Activated CD4-positive, alpha-beta T cell treated with anti-CD3 and anti-CD28 coated beads, Interleukin-2, amount 50 U/mL, for 1 hour (primary cell): ENCODE data around the gene ARFGAP1.
"Not testable (repeated sequence)": the region's sequence is repeated elsewhere in the genome, so short reads cannot be mapped to it uniquely, and the experiment has no call there.

Source experiments
- DNase-seq: peaks from one replicate; pipeline ENCODE4 v3.0.0-alpha.2; 2020

The ARFGAP1 gene

DNA sequence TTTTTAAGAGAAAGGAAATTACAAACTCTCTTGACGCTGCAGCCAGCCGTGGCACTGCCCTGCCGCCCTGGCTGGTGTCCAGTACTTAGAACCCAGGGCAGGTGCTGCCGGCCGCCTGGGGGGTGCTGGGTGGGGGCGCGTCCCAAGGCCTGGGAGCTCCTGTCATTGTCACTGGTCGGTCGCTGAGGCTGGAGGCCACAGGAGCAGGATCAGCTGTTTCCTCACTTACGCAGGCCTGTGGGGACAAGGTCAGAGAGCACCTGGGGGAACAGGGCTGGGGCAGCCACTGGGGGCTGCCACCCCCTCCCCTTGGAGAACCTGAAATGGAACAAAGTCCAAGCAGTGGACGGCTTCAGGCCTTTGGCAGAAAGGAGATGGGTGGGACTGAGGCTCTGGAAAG is 31.3 kb upstream of the ARFGAP1 start:
- DNase-seq, result no peak

DNA sequence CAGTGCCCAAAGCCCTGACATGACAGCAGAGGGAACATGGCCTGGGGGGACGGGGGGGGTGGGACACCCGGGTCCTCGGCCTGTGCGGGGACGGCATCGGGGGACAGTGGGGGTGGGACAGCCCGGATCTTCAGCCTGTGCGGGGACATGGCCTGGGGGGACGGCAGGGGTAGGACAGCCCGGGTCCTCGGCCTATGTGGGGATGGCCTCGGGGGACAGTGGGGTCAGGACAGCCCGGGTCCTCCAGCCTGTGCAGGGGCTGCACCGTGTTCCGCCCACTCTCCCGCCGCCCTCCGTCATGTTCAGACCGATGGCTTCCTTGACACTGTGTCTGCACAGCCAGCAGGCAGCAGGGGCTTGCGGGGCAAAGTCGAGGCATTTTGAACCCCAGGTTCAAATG is 29.9 kb upstream of the ARFGAP1 start:
- DNase-seq, result no peak

DNA sequence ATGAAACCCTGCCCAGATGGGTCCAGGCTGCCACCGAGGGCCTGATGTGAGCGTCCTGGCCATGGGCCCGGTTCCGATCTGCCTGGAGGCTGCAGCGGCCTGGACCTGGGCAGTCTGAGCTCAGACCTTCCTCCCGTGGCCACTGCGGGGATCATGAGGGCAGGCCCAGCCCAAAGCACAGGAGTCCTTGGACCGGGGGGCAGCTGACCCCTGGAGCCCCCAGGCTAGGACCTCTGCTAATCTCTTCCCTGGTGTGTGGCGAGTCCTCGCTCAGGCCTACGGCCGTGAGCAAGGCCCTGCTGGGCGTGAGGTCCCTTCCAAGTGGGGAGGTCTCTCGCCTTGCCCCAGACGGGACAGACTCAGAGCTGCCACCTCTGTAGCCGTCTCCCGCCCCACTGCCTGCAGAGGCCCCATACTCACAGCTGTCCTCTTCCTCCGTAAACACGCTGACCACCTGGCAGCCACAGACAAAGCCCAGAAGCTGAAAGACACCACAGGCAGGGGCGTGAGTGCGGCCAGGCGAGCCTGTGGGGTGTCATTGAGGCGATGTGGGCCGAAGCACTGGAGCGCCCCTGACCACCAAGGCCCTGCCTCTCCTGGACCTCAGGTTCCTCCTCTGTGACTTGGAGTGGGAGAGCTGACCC is 28.9 kb upstream of the ARFGAP1 start:
- DNase-seq, result no peak

DNA sequence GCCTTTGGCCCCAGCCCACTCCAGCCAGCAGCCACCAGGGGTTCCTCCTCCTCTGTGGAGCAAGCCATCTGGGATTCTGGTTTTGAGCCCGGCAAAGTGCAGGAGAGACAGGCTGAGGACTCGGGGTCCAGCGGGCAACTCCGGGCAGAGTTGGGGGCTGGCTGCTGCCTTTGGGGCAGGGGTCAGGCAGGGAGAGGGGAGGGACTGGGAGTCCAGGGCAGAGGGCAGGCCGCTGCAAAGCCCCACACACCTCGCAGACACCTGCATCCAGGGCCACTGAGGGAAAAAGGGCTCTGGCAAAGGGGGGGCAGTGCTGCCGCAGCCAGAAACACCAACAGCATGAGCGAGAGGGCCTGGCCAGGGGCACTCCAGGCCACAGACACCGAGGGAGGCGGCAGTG is 28.1 kb upstream of the ARFGAP1 start:
- DNase-seq, result no peak

DNA sequence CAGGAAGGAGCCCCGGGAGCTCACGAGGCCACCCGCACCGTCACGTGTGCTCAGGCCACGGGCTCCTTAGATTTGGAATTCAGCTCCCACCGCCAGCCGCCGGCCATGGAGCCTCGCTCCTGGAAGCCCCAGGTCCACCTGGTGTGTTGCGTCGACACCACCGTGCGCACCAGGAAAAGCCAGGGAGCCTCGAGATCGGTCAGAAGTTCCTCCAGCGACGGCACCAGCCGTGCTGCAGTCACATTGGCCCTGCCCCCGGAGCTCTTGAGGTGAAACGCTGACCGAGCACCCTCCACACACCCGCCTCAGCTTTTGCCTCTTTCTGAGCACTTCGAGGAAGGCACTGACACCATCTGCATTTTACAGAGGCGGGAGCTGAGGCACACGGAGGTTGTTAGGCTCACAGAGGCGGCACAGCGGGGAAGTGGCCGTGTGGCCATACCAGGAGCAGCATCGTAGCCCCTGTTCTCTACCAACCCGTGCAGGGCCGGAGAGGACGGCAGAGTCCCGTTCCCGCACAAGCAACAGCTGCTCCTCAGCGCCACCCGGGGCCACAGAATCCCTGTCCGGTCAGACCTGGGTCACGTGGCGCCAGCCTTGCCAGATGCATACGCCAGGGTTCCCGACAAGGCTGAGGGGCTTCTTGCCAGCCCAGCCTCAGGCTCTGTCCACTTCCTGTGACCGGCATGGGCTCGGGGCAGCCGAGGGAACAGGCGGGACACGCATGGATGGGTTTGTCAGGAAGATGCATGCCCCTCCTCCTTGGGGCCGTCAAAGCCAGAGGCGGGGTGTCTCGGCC is 25.9 kb upstream of the ARFGAP1 start:
- no peak for DNase-seq

DNA sequence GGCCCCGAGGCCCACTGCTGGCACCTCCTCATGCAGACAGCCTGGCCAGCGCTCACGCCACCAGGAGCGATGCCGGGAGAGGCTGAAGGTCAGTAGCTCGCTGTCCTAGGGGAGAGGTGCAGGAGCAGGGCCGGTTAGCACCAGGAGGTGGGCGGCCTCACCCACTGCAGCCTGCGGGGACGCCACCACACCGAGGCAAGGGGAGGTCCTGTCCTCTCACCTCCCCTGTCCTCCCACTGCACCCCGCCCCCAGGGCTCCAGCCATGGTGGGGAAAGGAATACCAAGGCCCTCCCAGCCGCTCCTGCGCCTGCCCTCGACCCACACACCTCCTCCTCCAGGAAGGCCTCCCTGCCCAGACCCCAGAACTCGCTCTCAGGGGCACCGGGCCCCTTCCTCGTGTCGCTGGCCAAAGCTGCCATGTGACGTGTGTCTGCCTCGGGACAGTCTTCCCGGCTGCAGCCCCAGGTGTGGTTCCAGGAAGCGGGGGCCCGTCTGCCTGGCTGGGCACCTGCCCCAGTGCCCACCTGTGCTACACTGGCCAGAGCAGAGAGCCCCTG is 24.9 kb upstream of the ARFGAP1 start:
- no peak for DNase-seq

DNA sequence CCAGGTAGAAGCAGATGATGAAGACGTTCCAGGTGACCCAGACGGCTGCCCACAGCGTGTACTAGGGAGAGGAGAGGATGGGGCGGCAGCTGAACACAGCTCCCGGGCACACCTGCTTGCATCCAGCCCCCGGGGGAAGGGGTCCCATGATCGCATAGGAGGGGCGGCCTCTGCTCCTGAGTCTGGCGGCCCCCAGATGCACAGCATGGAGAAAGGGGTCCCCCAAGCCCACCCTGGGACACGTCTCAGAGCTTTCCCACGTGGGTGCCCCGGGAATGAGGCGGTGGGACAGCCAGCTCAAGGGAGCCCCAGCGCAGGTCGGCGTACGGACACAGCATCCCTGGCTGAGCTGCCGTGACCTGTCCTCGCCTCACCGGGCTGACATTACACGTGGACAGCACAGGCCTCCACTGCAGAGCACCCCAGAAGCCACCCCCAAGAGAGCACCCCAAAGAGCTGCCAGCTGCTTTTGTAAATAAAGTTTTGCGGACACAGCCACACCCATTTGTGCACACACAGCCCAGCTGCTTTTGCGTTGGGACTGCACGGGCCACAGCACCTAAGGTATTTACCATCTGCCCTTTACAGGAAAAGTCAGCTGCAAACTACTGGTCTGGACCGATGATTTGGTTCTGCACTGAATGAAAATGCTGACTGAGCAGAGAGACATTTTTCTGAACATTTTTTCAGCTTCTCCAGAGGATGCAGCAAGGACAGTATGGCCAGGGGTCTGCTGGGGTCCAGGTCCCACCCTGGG is 23.6 kb upstream of the ARFGAP1 start:
- no peak for DNase-seq

DNA sequence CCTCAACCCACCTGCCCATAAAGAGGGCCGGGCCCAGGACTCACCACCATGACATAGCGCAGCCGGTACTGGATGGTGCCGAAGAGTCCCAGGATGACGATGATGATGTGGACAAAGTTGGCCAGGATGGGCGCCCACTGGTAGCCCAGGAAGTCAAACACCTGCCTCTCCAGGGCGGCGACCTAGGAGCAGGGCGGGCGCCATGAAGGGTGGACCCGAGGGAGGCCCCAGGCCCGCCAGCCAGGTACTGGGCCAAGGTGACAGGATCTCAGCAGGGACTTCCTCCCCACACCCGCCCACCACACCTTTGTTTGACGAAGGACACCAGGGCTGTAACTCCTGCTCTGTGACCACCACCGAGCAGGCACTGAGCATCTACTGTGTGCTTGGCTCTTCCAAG is 22.7 kb upstream of the ARFGAP1 start:
- no peak for DNase-seq

DNA sequence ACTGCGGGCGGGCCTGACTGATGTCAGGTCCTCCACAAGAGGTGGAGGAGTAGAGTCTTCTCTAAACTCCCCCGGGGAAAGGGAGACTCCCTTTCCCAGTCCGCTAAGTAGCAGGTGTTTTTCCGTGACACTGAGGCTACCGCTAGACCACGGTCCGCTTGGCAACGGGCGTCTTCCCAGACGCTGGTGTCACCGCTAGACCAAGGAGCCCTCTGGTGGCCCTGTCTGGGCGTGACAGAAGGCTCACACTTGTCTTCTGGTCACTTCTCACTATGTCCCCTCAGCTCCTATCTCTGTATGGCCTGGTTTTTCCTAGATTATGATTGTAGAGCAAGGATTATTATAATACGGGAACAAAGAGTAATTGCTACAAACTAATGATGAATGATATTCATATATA is 21.3 kb upstream of the ARFGAP1 start:
- not testable (repeated sequence) for DNase-seq

DNA sequence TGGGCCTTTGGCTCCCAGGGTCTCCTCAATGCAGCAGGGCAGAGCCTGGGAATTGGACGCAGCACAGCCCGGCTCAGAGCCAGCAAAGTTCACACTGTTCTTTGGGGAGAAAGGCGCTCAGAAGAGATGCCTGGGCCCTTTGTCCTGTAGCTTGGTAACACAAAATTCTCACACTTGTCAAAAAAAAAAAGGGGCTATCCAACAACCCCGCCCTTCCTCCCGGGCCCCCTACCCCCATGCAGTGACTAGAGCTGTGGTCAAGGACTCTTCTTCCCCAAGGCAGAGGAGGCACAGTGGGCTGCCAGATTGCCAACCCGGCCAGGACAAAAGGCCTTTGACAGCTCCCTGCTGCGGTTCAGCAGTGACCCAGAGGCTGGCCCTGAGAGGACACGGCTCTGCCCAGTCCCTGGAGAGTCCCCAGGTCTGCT is 20.3 kb upstream of the ARFGAP1 start:
- DNase-seq, result no peak

DNA sequence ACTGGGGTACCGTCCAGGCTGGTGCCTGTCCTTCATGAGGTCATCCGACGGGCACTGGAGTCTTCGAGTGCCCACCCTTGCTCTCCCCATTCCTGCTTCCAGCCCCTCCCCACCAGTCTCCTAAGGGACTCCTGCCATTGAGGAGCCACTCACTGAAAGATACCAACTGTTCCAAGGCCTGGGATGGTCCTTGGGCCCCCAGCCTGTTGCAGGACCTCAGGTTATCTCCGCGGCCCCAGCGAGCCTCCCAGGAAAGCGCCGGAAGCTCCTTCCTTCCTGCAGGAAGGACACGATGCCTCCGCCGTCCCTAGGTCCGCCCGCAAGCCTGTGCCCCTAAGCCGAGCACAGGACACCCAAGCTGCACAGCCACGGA is 19.6 kb upstream of the ARFGAP1 start:
- no peak for DNase-seq

DNA sequence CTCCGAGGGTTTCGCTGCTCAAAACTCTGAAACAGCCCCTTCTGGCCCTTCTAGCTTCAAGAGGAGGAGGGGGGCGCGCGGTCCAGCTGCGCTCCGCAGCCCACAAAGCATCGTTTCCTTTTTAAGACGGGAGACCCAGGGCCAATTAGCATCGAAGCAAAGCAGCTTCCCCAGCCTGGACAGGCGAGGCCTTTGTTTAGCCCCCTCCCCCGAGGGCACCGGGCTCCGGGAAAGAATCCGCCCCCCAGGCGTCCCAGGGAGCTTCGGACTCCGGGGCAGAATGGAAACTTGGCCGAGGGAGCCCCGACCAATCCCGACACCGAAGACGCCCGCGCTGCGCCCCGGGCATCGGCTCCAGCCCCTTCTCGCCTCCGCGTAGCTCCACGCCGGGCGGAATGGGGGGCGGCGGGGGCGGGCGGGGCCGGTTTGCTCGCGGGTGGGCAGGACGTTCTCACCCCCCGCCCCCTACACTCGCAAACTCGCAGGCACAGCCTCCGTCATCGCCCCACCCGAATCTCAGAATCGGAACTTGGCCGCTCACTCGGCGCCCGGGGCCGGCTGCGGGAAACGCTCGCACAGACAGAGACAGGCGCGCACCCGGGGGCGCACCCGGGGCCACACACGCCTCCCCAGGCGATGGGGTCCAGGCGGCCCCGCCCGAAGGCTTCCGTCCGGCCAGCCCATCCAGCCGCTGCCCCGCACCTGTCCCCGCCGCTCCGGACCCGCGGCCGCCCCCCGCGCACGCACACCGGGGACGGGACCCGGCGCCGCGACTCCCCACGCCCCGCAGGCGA is 19.0 kb upstream of the ARFGAP1 start:
- DNase-seq, result no peak

DNA sequence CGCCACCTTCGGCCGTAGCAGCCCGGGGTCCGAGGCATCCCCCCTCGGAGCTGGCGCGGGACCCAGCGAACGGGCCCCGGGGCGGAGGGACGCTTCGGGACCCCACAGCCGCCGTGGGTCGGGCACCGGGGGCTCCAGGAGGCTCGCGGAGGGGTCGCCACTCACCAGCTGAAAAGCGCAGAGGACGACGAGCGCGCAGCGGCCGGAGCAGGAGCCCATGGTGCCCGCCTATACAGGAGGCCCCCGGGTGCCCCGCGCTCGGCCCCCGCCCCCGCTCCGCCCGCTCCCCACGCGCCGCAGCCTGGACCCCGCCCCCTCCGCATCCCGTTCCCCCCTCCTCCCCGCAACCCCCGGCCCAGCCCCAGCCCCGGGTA is 18.4 kb upstream of the ARFGAP1 start, which contains the start of gene NKAIN4:
TSS of gene NKAIN4 (minus strand) at position 232 of the 374 bp plus-strand sequence. CDS start at position 219, 13 bp downstream.
- no peak for DNase-seq

DNA sequence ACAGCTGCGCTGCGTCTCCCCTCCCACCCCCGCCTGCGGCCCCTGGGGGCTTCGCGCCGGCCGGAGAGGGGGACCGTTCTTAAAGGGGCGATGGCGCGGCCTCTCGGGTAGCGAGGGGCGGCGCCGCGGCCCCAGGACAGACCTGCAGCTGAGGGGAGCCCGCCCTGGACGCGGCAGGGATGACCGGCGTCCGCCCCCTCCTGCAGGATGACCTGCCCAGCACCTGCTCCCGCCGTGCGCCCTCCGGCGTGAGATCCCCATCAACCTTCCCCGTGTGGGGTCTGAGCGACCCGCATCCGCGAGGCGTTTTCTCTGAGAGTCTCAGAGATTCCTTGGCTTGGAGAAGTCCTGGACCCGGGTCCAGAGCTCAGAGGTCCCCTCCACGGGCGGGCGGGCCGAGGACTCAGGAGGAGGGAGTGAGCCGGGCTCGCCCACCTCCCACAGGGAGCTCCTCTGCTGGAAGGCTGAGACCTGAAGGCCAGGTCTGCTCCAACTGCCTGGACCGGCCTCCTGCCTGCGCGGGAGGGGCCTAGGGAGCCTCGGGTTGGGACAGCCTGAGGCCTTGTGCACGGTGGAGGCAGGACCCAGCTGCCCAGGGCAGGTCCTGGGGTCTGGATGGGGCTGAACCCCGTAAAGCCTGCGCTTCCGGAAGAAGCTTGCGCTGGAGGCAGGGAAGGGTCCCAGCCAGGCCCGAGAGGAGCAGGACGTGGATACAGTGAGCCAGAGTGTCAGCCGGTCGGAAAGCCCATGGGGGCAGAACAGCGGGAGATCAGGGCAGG is 17.8 kb upstream of the ARFGAP1 start:
- no peak for DNase-seq

DNA sequence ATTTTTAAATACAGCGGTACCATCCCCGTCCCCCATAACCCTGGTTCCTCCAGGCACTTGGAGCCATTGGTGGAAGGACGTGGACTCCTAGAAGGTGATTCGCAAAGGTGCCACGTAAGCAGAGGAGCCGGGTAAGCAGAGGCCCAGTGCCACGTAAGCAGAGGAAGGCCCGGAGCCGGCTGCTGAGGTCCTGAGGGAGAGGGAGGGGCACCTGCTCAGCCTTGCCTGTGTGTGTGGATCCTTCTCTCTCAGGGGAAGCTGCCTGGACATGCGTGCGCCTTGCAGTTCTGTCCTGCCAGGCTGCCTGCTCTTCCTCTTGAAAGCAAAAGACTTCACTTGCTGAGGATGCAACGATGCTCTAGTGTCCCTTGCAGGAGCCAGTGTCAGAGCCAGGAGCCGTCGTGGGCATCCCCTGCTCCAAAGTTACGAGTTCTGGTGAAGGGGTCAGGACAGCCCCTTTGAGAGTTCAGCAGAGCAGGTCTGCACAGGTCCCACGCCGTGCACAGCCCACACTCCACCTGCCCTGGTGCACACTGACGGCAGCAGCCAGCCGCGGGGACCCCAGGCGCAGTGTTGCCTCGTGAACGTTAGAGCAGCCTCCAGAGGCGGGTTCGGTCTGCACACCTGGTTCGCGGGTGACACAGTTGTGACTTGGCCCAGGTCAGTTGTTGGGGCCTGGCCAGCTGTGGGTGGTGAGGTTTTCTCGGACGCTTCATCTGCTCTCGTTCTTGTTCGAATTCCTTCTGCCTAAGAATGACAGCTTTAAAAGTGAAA is 16.5 kb upstream of the ARFGAP1 start:
- DNase-seq, result no peak

DNA sequence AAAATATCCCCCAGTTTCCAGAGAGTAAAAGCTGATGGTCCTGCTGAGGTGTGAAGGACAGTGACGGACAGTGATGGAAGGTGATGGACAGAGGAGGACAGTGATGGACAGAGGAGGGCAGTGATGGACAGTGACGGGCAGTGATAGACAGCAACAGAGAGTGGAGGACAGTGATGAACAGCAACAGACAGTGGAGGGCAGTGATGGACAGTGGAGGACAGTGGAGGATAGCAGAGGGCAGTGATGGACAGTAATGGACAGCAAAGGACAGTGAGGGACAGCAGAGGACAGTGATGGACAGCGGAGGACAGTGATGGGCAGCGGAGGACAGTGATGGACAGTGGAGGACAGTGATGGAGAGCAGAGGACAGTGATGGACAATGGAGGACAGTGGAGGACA is 15.7 kb upstream of the ARFGAP1 start:
- no peak for DNase-seq

DNA sequence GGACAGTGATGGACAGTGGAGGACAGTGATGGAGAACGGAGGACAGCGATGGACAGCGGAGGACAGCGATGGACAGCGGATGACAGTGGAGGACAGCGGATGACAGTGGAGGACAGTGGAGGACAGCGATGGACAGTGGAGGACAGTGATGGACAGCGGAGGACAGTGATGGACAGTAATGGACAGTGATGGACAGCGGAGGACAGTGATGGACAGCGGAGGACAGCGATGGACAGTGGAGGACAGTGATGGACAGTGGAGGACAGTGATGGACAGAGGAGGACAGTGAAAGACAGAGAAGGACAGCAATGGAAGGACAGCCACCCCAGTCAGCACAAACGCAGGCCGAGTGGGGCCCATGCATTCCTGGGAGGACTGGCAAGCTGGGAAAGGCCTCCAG is 15.0 kb upstream of the ARFGAP1 start:
- DNase-seq, result no peak

DNA sequence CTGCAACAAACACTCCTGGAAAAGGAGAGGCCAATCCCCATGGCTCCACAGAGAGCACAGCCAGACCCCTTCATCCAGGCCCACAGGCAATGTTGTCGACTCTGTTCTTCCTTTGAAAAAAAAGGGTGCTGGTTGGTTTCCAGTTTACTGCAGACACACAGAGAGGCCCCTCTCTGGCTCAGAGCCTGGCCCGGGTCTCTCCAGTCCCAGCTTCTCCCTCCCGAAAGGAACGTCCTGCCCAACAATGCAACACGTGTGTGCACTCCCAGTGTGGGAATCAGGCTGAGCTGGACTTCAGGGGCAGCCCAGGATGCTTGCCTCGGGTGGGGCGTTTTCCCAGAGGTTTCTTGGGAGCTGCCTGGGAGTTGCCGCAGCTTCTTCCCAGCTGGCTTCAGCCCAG is 13.8 kb upstream of the ARFGAP1 start:
- no peak for DNase-seq

DNA sequence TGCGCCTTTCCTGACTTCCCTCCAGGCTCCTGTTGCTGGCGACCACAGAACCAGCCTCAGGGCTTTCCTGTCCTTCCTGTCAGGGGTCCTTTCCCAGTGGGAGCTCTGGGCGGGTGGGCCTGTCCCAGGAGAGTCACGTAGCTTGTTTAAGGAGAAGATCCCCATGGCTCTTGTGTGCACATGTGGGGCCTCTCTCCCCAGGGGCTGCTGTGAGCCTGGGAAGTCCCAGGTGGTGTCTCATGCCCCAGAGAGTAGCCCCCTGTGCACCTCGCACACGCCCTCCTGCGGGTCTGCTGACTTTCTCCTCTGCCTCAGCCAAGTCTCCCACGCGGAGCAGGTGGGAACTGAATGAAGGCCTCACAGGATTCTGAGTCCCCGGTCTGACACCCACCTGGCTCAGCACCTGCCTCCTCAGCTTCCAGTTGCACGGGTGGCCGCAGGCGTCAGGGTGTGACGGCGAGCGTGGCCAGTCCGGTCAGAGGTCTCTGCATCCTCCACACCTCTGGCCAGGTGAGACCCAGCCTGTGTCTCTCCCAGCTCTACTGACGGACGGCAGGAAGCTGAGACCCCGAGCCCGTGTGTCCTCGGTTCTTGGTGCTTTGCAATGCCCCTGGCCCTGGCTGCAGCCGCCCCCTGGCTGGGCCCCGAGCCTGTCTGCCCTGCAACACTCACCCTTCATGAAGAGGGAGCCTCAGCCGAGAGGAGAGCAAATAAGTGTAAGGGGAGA is 12.7 kb upstream of the ARFGAP1 start:
- DNase-seq, result no peak

DNA sequence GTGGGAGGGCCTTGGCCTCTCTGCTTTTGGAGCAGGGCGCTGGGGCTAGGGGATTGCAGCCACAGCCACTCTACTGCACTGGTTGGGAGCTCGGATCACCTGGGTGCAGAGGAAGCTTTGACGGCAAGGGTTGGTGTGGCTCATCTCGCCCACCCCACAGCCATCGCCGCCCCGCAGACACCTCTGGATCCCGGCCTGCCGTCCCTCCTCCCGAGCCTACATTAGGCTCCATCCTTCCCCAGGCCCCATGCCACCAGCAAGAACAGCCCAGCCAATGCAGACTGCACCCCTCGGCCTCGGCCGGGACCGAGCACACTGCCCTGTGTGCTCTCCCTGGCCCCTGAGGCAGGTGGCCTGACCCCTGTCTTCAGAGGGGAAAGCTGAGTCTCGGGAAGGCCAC is 12.1 kb upstream of the ARFGAP1 start:
- no peak for DNase-seq
